ENCODE results near the gene RAB3A. TPM values are rescaled to one million over a fixed set of nuclear protein-coding genes. Genes with fewer than 3 reads are reported as not detected.

Gene RAB3A
- total and polyA plus RNA-seq, 9 of the 15 experiments (the other 6 are each of a cell fraction or from before 2014, with no cell fraction given): 0.17 to 5.1 (median 0.90) TPM; not detected in 1

DNA sequence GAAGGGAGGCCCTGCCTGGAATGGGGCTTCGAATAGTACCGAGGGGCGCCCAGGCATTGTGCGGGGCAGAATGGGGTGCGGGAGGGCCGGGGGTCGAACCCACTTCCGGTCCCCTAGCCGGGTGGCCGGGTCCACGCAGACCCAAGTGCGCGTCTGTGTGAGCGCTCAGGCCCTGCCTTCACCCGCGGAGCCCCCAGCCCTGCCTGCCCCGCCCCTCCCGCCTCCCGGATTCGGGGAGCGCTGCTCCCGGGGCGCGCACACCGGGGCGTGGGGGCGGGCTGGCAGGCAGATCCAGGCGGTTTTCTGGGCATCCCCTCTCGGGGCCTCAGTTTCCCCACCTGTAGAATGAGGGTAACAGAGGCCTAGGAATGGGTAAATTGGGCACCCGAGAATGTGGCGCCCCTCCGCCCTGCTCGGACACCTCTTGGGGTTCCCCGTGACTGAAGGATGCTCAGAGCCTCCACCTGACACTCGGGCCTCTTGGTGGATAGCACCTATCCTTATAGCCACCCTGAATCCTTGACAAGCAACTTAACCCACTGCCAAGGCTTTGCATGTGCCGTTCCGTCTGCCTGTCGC, 50.2 kb downstream of the RAB3A start (continued):
- TF ChIP-seq, protein P1, sequence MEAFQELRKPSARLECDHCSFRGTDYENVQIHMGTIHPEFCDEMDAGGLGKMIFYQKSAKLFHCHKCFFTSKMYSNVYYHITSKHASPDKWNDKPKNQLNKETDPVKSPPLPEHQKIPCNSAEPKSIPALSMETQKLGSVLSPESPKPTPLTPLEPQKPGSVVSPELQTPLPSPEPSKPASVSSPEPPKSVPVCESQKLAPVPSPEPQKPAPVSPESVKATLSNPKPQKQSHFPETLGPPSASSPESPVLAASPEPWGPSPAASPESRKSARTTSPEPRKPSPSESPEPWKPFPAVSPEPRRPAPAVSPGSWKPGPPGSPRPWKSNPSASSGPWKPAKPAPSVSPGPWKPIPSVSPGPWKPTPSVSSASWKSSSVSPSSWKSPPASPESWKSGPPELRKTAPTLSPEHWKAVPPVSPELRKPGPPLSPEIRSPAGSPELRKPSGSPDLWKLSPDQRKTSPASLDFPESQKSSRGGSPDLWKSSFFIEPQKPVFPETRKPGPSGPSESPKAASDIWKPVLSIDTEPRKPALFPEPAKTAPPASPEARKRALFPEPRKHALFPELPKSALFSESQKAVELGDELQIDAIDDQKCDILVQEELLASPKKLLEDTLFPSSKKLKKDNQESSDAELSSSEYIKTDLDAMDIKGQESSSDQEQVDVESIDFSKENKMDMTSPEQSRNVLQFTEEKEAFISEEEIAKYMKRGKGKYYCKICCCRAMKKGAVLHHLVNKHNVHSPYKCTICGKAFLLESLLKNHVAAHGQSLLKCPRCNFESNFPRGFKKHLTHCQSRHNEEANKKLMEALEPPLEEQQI (IDR thresholded peaks at IDR 0.05): no peak
- TF ChIP-seq TEAD4 (IDR thresholded peaks at IDR 0.05; ENCODE audit: low read length) (no peak), TEAD4 (CRISPR knock-in tag; IDR thresholded peaks at IDR 0.05; ENCODE audit: borderline replicate concordance) (no peak), NEUROD1 (IDR thresholded peaks at IDR 0.05; ENCODE audit: borderline replicate concordance, low read depth, low read length, partially characterized antibody) (no peak), LCOR (CRISPR knock-in tag; IDR thresholded peaks at IDR 0.05) (no peak), ZNF263 (CRISPR knock-in tag; IDR thresholded peaks at IDR 0.05; ENCODE audit: borderline replicate concordance) (no peak), HDAC1 (IDR thresholded peaks at IDR 0.05) (no peak), RCOR1 (IDR thresholded peaks at IDR 0.05; ENCODE audit: borderline replicate concordance in 1 of 2, low read depth in 2 of 2, low read length in 2 of 2) (no peak), ARNT (IDR thresholded peaks at IDR 0.05) (no peak), SRSF7 (optimal IDR thresholded peaks at IDR 0.05; ENCODE audit: low read depth, low read length) (no peak), ZNF324 (CRISPR knock-in tag; IDR thresholded peaks at IDR 0.05) (no peak), PTBP1 (IDR thresholded peaks at IDR 0.05; ENCODE audit: low read depth, low read length) (no peak), ETV1 (tag; conservative IDR thresholded peaks at IDR 0.05; ENCODE audit: low read depth) (0 out of 2 replicates have a peak, but pooled peaks have one; percentile 35), CHD4 (IDR thresholded peaks at IDR 0.05; ENCODE audit: insufficient read depth, insufficient replicate concordance, low read depth, low read length, poor library complexity, severe bottlenecking) (no peak), SP1 (CRISPR knock-in tag; IDR thresholded peaks at IDR 0.05) (no peak), MAZ (CRISPR knock-in tag; conservative IDR thresholded peaks at IDR 0.05 in 1 of 2, IDR thresholded peaks at IDR 0.05 in 1 of 2) (peak in 1 of 2 experiments; percentile 52; a peak in 2 of 4 replicates), RB1 (IDR thresholded peaks at IDR 0.05; ENCODE audit: low read depth) (0 out of 2 replicates have a peak, but pooled peaks have one; percentile 12)
- TF ChIP-seq, protein P2, sequence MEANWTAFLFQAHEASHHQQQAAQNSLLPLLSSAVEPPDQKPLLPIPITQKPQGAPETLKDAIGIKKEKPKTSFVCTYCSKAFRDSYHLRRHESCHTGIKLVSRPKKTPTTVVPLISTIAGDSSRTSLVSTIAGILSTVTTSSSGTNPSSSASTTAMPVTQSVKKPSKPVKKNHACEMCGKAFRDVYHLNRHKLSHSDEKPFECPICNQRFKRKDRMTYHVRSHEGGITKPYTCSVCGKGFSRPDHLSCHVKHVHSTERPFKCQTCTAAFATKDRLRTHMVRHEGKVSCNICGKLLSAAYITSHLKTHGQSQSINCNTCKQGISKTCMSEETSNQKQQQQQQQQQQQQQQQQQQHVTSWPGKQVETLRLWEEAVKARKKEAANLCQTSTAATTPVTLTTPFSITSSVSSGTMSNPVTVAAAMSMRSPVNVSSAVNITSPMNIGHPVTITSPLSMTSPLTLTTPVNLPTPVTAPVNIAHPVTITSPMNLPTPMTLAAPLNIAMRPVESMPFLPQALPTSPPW (CRISPR knock-in tag; IDR thresholded peaks at IDR 0.05): peak; percentile 69
- TF ChIP-seq, protein P3, sequence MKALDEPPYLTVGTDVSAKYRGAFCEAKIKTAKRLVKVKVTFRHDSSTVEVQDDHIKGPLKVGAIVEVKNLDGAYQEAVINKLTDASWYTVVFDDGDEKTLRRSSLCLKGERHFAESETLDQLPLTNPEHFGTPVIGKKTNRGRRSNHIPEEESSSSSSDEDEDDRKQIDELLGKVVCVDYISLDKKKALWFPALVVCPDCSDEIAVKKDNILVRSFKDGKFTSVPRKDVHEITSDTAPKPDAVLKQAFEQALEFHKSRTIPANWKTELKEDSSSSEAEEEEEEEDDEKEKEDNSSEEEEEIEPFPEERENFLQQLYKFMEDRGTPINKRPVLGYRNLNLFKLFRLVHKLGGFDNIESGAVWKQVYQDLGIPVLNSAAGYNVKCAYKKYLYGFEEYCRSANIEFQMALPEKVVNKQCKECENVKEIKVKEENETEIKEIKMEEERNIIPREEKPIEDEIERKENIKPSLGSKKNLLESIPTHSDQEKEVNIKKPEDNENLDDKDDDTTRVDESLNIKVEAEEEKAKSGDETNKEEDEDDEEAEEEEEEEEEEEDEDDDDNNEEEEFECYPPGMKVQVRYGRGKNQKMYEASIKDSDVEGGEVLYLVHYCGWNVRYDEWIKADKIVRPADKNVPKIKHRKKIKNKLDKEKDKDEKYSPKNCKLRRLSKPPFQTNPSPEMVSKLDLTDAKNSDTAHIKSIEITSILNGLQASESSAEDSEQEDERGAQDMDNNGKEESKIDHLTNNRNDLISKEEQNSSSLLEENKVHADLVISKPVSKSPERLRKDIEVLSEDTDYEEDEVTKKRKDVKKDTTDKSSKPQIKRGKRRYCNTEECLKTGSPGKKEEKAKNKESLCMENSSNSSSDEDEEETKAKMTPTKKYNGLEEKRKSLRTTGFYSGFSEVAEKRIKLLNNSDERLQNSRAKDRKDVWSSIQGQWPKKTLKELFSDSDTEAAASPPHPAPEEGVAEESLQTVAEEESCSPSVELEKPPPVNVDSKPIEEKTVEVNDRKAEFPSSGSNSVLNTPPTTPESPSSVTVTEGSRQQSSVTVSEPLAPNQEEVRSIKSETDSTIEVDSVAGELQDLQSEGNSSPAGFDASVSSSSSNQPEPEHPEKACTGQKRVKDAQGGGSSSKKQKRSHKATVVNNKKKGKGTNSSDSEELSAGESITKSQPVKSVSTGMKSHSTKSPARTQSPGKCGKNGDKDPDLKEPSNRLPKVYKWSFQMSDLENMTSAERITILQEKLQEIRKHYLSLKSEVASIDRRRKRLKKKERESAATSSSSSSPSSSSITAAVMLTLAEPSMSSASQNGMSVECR (CRISPR knock-in tag; IDR thresholded peaks at IDR 0.05): 0 out of 2 replicates have a peak, but pooled peaks have one; percentile 12
